A549 (cell line): Measurements from ENCODE around the gene PGBD4.

Source experiments
- CEBPB ChIP-seq, 2 experiments: fragments of >200 bp in 1 of 2; sonication (Bioruptor Twin) in 1 of 2; formaldehyde crosslinking in 1 of 2; IDR thresholded peaks; 2 replicates each; pipeline ENCODE4 v1.6.1; 2012 to 2016
- CTCF ChIP-seq: fragments of >200 bp; sonication (Bioruptor Twin); formaldehyde crosslinking; IDR thresholded peaks from 3 replicates; pipeline ENCODE4 v1.5.1; 2016
- EP300 ChIP-seq, 2 experiments: fragments of >200 bp; sonication (Bioruptor Twin); formaldehyde crosslinking; IDR thresholded peaks; 2 replicates in 1 of 2; 3 replicates in 1 of 2; pipeline ENCODE4 v1.6.1; 2016 to 2017
- JUN ChIP-seq, 2 experiments: fragments of >200 bp; sonication (Bioruptor Twin); formaldehyde crosslinking; IDR thresholded peaks; 2 replicates in 1 of 2; 3 replicates in 1 of 2; pipeline ENCODE4 v1.6.1; 2016 to 2017
- MYC ChIP-seq: IDR thresholded peaks from 2 replicates; pipeline ENCODE4 v1.6.1; 2012; ENCODE audit warnings: mild to moderate bottlenecking, inconsistent platforms, low read length, improper control_type of control experiment, borderline replicate concordance
- NR3C1 ChIP-seq: fragments of >200 bp; sonication (Bioruptor Twin); formaldehyde crosslinking; IDR thresholded peaks from 3 replicates; pipeline ENCODE4 v1.6.1; 2017
- PBX3 ChIP-seq: IDR thresholded peaks from 2 replicates; pipeline ENCODE4 v1.6.1; 2012
- POLR2A ChIP-seq: IDR thresholded peaks from 2 replicates; pipeline ENCODE4 v1.6.1; 2012; ENCODE audit warnings: mild to moderate bottlenecking, low read length
- RAD21 ChIP-seq, 2 experiments: fragments of >200 bp in 1 of 2; sonication (Bioruptor Twin) in 1 of 2; formaldehyde crosslinking in 1 of 2; IDR thresholded peaks in 1 of 2; conservative IDR thresholded peaks in 1 of 2; 2 replicates in 1 of 2; 3 replicates in 1 of 2; pipeline ENCODE4 v1.6.1; 2012 to 2018; ENCODE audit warnings: inconsistent platforms in 1 of 2
- RCOR1 ChIP-seq: fragments of 150-350 bp; IDR thresholded peaks from 2 replicates; pipeline ENCODE4 v1.6.1; 2014; ENCODE audit warnings: antibody characterized with exemption, low read length, low read depth
- REST ChIP-seq: fragments of 200-600 bp; sonication (generic); IDR thresholded peaks from 2 replicates; pipeline ENCODE4 v1.6.1; 2016; ENCODE audit warnings: antibody characterized with exemption, mild to moderate bottlenecking, moderate library complexity
- SREBF2 ChIP-seq: fragments of 450-650 bp; IDR thresholded peaks from 2 replicates; pipeline ENCODE4 v1.6.1; 2014; ENCODE audit warnings: mild to moderate bottlenecking, moderate library complexity

- TF ChIP-seq POLR2A (no peak), CTCF (no peak), NR3C1 (no peak), REST (no peak), JUN (IDR thresholded peaks at IDR 0.05) (no peak), RAD21 (conservative IDR thresholded peaks at IDR 0.05 in 1 of 2, IDR thresholded peaks at IDR 0.05 in 1 of 2) (no peak), PBX3 (no peak), SREBF2 (no peak), RCOR1 (no peak), MYC (no peak), EP300 (IDR thresholded peaks at IDR 0.05) (no peak), CEBPB (IDR thresholded peaks at IDR 0.05) (no peak)
Observed at GRCh38 chr15:34065261-34065660, 36.6 kb upstream of the PGBD4 start.
